VCaP (cell line): ENCODE results near the gene DGKG.

Source experiments
- H3K27ac ChIP-seq: fragments of 450-650 bp; 2 replicates; pipeline ENCODE4 v1.5.1; 2017
- CTCF ChIP-seq: fragments of 450-650 bp; conservative IDR thresholded peaks from 2 replicates; pipeline ENCODE4 v1.5.1; 2017; ENCODE audit warnings: mild to moderate bottlenecking, moderate library complexity

The DGKG gene

GRCh38 chr3:186110975-186111974 lies 250.8 kb downstream of the DGKG start:
- no peak for TF ChIP-seq CTCF
- no peak overlapping the region for H3K27ac ChIP-seq

- no peak for TF ChIP-seq CTCF
- no peak overlapping the region for H3K27ac ChIP-seq
Measured at GRCh38 chr3:186109897-186110803, 251.9 kb downstream of the DGKG start.

GRCh38 chr3:186108941-186109865 lies 252.8 kb downstream of the DGKG start, which contains the start of gene ETV5:
Gene ETV5 (minus strand): TSS chr3:186109089. CDS start chr3:186105868, 3,221 bp downstream.
- TF ChIP-seq CTCF, result no peak
- H3K27ac ChIP-seq, result no peak within 1 kb of the TSS

- H3K27ac ChIP-seq, result no peak overlapping the region
Measured at GRCh38 chr3:186108106-186108940, 253.7 kb downstream of the DGKG start.

GRCh38 chr3:186107215-186108105 lies 254.6 kb downstream of the DGKG start:
- TF ChIP-seq CTCF, result no peak
- H3K27ac ChIP-seq, result no peak overlapping the region

More at GRCh38 chr3:186108106-186108940, 253.7 kb downstream of the DGKG start:
- TF ChIP-seq CTCF, result no peak
